A673 (cell line): ENCODE results near the gene LRCH1. TPM values are rescaled to one million over a fixed set of nuclear protein-coding genes. Genes with fewer than 3 reads are reported as not detected.
A peak's percentile ranks its signal among the peaks of the same experiment; 100 is the strongest.

Experiments
- BruUV-seq: library from RNA; stranded (reverse); fragments of 400-500 nt; replicated peaks from 2 replicates; lab custom pipeline; 2021; lab: Mats Ljungman, UMichigan
- CTCF ChIA-PET: fragments of 300-600 bp; sonication (Branson Sonifier 250); formaldehyde crosslinking; loops from one replicate; lab custom pipeline; 2022; ENCODE audit warnings: antibody characterized with exemption; lab: Charles Lee
- POLR2A ChIA-PET: fragments of 300-600 bp; sonication (Branson Sonifier 250); formaldehyde crosslinking; loops from one replicate; lab custom pipeline; 2022; ENCODE audit warnings: antibody characterized with exemption; ENCODE audit not compliant: low non-redundant PET; lab: Charles Lee
- DNase-seq: peaks from one replicate; pipeline ENCODE4 v3.0.0-alpha.2; 2015; ENCODE audit warnings: low spot score
- H3K27ac ChIP-seq: fragments of 200-600 bp; sonication (generic); 2 replicates; pipeline ENCODE4 v1.5.1; 2016; ENCODE audit warnings: mixed run types, low read depth, mild to moderate bottlenecking, mixed read lengths, antibody characterized with exemption, low read length; ENCODE audit not compliant: poor library complexity, severe bottlenecking
- H3K27me3 ChIP-seq: fragments of 200-600 bp; sonication (generic); replicated peaks from 2 replicates; pipeline ENCODE4 v1.6.1; 2017; ENCODE audit warnings: mixed run types, low read depth, mild to moderate bottlenecking, mixed read lengths, antibody characterized with exemption, low read length; ENCODE audit not compliant: insufficient read depth, poor library complexity
- H3K36me3 ChIP-seq: fragments of 200-600 bp; sonication (generic); 2 replicates; pipeline ENCODE4 v1.6.1; 2016; ENCODE audit warnings: mixed run types, mild to moderate bottlenecking, mixed read lengths, antibody characterized with exemption, low read length; ENCODE audit not compliant: insufficient read depth, poor library complexity, severe bottlenecking
- H3K4me1 ChIP-seq: fragments of 200-600 bp; sonication (generic); 2 replicates; pipeline ENCODE4 v1.6.1; 2017; ENCODE audit warnings: mixed run types, mild to moderate bottlenecking, mixed read lengths, antibody characterized with exemption, low read length; ENCODE audit not compliant: insufficient read depth, poor library complexity, severe bottlenecking
- H3K4me3 ChIP-seq: fragments of 200-600 bp; sonication (generic); 2 replicates; pipeline ENCODE4 v1.5.1; 2016; ENCODE audit warnings: low read depth, mixed run types, mild to moderate bottlenecking, mixed read lengths, low read length; ENCODE audit not compliant: poor library complexity, severe bottlenecking
- H3K9me3 ChIP-seq: fragments of 200-600 bp; sonication (generic); 2 replicates; pipeline ENCODE4 v1.6.1; 2016; ENCODE audit warnings: mixed run types, low read depth, mild to moderate bottlenecking, mixed read lengths, antibody characterized with exemption, low read length; ENCODE audit not compliant: poor library complexity, severe bottlenecking
- CTCF ChIP-seq: fragments of 300-800, 200-600 bp; sonication (generic); conservative IDR thresholded peaks from 2 replicates; pipeline ENCODE4 v1.5.1; 2017; ENCODE audit warnings: low read depth, mild to moderate bottlenecking, antibody characterized with exemption, low read length, moderate library complexity, mixed read lengths
- EZH2 ChIP-seq: fragments of 200-600 bp; sonication (generic); IDR thresholded peaks from 2 replicates; pipeline ENCODE4 v1.6.1; 2017; ENCODE audit warnings: borderline replicate concordance, low read depth, mild to moderate bottlenecking, mixed read lengths, antibody characterized with exemption, low read length; ENCODE audit not compliant: poor library complexity, severe bottlenecking
- intact Hi-C: fragments of 100-400 bp; cut with micrococcal nuclease; formaldehyde crosslinking; loops from one replicate; pipeline ENCODE4 v1.10.0; 2022; ENCODE audit not compliant: unreplicated experiment
- total RNA-seq: library from RNA; stranded (reverse); gene quantifications from 2 replicates; pipeline ENCODE4 v1.2.3, GENCODE V29; 2021

LRCH1 gene
- total RNA-seq, 1 experiment from 2014 or later = 25.3 TPM

- no peaks in the 10 kb centered on the region for H3K27me3 ChIP-seq
- H3K36me3 ChIP-seq = no peaks in the 10 kb centered on the region
- POLR2A ChIA-PET = no interaction called here
- BruUV-seq = no TSS peak
- peaks cover 64% of the 10 kb centered on the region for H3K4me1 ChIP-seq
- H3K4me3 ChIP-seq = no peak overlapping the region
- H3K27ac ChIP-seq = peak overlapping the region; percentile 88
- no peaks in the 10 kb centered on the region for H3K9me3 ChIP-seq
- CTCF ChIA-PET = no interaction called here
- TF ChIP-seq CTCF = no peak
- no peak for TF ChIP-seq EZH2
- no peak for DNase-seq
- intact Hi-C loops = no loop called here
Observed at GRCh38 chr13:46656786-46657185, 103.8 kb downstream of the LRCH1 start.

GRCh38 chr13:46659413-46660065, 106.6 kb downstream of the LRCH1 start:
- no TSS peak for BruUV-seq
- Histone ChIP-seq H3K27ac (no peak overlapping the region), H3K36me3 (no peaks in the 10 kb centered on the region), H3K27me3 (no peaks in the 10 kb centered on the region), H3K9me3 (no peaks in the 10 kb centered on the region), H3K4me3 (no peak overlapping the region), H3K4me1 (peaks cover 81% of the 10 kb centered on the region)
- ChIA-PET CTCF (no interaction called here), POLR2A (no interaction called here)
- no peak for DNase-seq
- no peak for TF ChIP-seq EZH2
- no peak for TF ChIP-seq CTCF
- intact Hi-C loops = no loop called here

- H3K9me3 ChIP-seq = no peaks in the 10 kb centered on the region
- ChIA-PET CTCF (no interaction called here), POLR2A (no interaction called here)
- H3K4me1 ChIP-seq = peaks cover 81% of the 10 kb centered on the region
- no peak overlapping the region for H3K27ac ChIP-seq
- BruUV-seq = no TSS peak
- intact Hi-C loops = no loop called here
- TF ChIP-seq CTCF = no peak
- no peak for TF ChIP-seq EZH2
- H3K36me3 ChIP-seq = no peaks in the 10 kb centered on the region
- H3K4me3 ChIP-seq = no peak overlapping the region
- no peaks in the 10 kb centered on the region for H3K27me3 ChIP-seq
- no peak for DNase-seq
Observed at GRCh38 chr13:46660416-46660815, 107.4 kb downstream of the LRCH1 start.
